Smooth muscle cell (in vitro differentiated cells): ENCODE data around the gene TFF3. TPM values are rescaled to one million over a fixed set of nuclear protein-coding genes. Genes with fewer than 3 reads are reported as not detected.

Source experiments
- DNase-seq: peaks from one replicate; lab custom pipeline; 2025; ENCODE audit not compliant: unreplicated experiment; lab: John Stamatoyannopoulos, UW
- H2AFZ ChIP-seq: fragments of 200-600 bp; sonication (generic); 2 replicates; pipeline ENCODE4 v1.6.0; 2016; ENCODE audit warnings: antibody characterized with exemption, low read depth, mild to moderate bottlenecking
- H3F3A ChIP-seq: fragments of 200-600 bp; sonication (generic); 2 replicates; pipeline ENCODE4 v1.6.0; 2017; ENCODE audit warnings: antibody characterized with exemption, low read depth
- H3K27ac ChIP-seq: fragments of 200-600 bp; sonication (generic); 2 replicates; pipeline ENCODE4 v1.5.1; 2016; ENCODE audit warnings: low read depth, mild to moderate bottlenecking
- H3K27me3 ChIP-seq: fragments of 200-600 bp; sonication (generic); 2 replicates; pipeline ENCODE4 v1.6.1; 2016; ENCODE audit warnings: low read depth, mild to moderate bottlenecking
- H3K36me3 ChIP-seq: fragments of 200-600 bp; sonication (generic); 2 replicates; pipeline ENCODE4 v1.5.1; 2016; ENCODE audit warnings: low read depth
- H3K4me1 ChIP-seq: fragments of 200-600 bp; sonication (generic); 2 replicates; pipeline ENCODE4 v1.5.1; 2016; ENCODE audit warnings: low read depth
- H3K4me2 ChIP-seq: fragments of 200-600 bp; sonication (generic); 2 replicates; pipeline ENCODE4 v1.6.0; 2016; ENCODE audit warnings: mild to moderate bottlenecking
- H3K4me3 ChIP-seq: fragments of 200-600 bp; sonication (generic); 2 replicates; pipeline ENCODE4 v1.5.1; 2016; ENCODE audit warnings: mild to moderate bottlenecking
- H3K79me2 ChIP-seq: fragments of 200-600 bp; sonication (generic); 2 replicates; pipeline ENCODE4 v1.6.0; 2016; ENCODE audit warnings: low read depth, mild to moderate bottlenecking
- H3K9ac ChIP-seq: fragments of 200-600 bp; sonication (generic); 2 replicates; pipeline ENCODE4 v1.6.0; 2016; ENCODE audit warnings: low read depth
- H3K9me3 ChIP-seq: fragments of 200-600 bp; sonication (generic); replicated peaks from 2 replicates; pipeline ENCODE4 v1.5.1; 2016; ENCODE audit warnings: low read depth
- H4K20me1 ChIP-seq: fragments of 200-600 bp; sonication (generic); 2 replicates; pipeline ENCODE4 v1.6.0; 2016; ENCODE audit warnings: low read depth
- CTCF ChIP-seq: fragments of 200-600 bp; sonication (generic); IDR thresholded peaks from 2 replicates; pipeline ENCODE4 v1.5.1; 2017; ENCODE audit warnings: borderline replicate concordance, mild to moderate bottlenecking, antibody characterized with exemption; ENCODE audit not compliant: insufficient read depth, poor library complexity, severe bottlenecking
- WGBS: methylation state at CpG from one replicate; pipeline ENCODE4 v1.1.7; 2016; ENCODE audit warnings: low lambda C conversion rate; 5-methylcytosine and 5-hydroxymethylcytosine counted together
- polyA plus RNA-seq: library from polyadenylated mRNA; unstranded; fragments of >200 nt; fragmentation: Nextera tagmentation; extraction: Ambion mirVana; gene quantifications from 2 replicates; pipeline ENCODE4 v1.2.1, GENCODE V29; 2016
- total RNA-seq: library from RNA; depleted of rRNA; stranded (reverse); fragments of >200 nt; gene quantifications from 2 replicates; pipeline ENCODE4 v1.2.3, GENCODE V29; 2014

TFF3 gene
- total and polyA plus RNA-seq, 2 experiments from 2014 or later: 0.31 TPM; not detected in 1

- WGBS: 94% methylated on average over 36 of the region's 36 CpGs
- no peak for TF ChIP-seq CTCF
- no peak overlapping the region for H3K27ac ChIP-seq
Observed at GRCh38 chr21:42287193-42288083, 27.8 kb downstream of the TFF3 start.

DNA sequence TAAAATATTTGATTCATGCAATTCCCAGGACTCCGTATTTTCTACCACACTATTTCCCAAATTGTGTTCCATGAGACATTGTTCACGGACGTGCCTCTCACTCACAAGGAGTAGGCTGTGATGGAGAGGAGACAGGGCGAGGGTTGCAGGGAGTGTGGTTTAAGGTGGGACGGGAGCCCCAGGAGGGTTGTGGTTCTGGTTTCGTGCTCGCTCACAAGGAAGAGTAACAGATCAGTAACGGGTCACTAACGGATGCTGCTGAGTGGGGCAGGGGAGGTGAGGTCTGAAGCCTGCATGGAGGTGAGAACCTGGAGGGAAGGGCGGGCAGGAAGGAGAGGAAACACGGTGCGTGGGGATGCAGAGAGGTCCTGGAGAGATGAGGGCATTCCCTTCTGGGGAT, 28.8 kb downstream of the TFF3 start:
- Histone ChIP-seq H3K27me3 (no peaks in the 10 kb centered on the region), H3K9ac (no peak overlapping the region), H3K9me3 (no peaks in the 10 kb centered on the region), H3K27ac (no peak overlapping the region), H3F3A (no peaks in the 10 kb centered on the region), H2AFZ (no peak overlapping the region), H3K4me2 (no peak overlapping the region), H4K20me1 (no peaks in the 10 kb centered on the region), H3K36me3 (no peaks in the 10 kb centered on the region), H3K79me2 (no peaks in the 10 kb centered on the region), H3K4me3 (no peak overlapping the region), H3K4me1 (no peaks in the 10 kb centered on the region)
- 89% methylated on average over 12 of the region's 12 CpGs for WGBS
- no peak for DNase-seq
- no peak for TF ChIP-seq CTCF

More at GRCh38 chr21:42287193-42288083, 27.8 kb downstream of the TFF3 start:
- Histone ChIP-seq H2AFZ (no peak overlapping the region), H3K9me3 (no peaks in the 10 kb centered on the region), H3K36me3 (no peaks in the 10 kb centered on the region), H3K27me3 (no peaks in the 10 kb centered on the region), H3K79me2 (no peaks in the 10 kb centered on the region), H3F3A (no peaks in the 10 kb centered on the region), H3K9ac (no peak overlapping the region), H3K4me1 (no peaks in the 10 kb centered on the region), H3K4me3 (no peak overlapping the region), H3K4me2 (no peak overlapping the region), H4K20me1 (no peaks in the 10 kb centered on the region)
- DNase-seq: no peak

DNA sequence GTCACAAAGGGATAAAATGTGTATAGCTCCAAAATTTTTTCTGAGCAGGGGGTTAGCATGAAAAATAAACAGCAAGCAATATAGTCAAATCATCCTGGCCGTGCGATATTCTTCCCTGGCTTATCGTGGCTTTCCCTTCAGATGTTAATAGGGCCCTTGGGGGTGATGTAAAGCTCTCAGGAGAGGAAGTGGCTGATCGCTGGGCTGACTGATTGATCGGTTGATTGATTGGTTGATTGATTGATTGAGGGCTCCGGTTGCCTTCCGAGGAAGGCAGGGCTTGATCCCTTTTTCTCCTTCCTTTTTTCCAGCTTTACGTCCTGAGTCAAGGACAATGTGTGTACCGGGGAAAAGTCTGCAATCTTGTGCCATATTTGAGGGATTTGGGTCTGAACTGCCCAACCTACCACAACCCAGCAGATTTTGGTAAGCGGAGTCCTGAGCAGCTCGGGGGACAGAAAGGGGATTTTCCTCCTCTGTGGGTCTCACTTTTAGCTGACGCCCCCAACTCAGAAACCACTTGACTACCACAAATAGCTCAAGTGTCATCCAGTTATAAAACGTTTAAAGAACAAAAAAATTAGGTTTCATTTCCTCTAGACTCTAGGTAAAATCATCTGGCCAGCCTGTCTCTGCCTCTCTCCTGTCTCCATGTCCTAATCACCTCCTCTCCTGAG, 29.5 kb downstream of the TFF3 start:
- Histone ChIP-seq H3F3A (no peaks in the 10 kb centered on the region), H2AFZ (no peak overlapping the region), H3K27ac (no peak overlapping the region), H3K9me3 (no peaks in the 10 kb centered on the region), H3K4me1 (no peaks in the 10 kb centered on the region), H4K20me1 (no peaks in the 10 kb centered on the region), H3K36me3 (no peaks in the 10 kb centered on the region), H3K9ac (no peak overlapping the region), H3K79me2 (no peaks in the 10 kb centered on the region), H3K4me3 (no peak overlapping the region), H3K27me3 (no peaks in the 10 kb centered on the region), H3K4me2 (no peak overlapping the region)
- no peak for DNase-seq
- TF ChIP-seq CTCF: no peak
- WGBS: 91% methylated on average over 13 of the region's 13 CpGs
